Transverse colon (tissue), 4 donors: ENCODE data around the gene MYOF. TPM values are rescaled to one million over a fixed set of nuclear protein-coding genes. Genes with fewer than 3 reads are reported as not detected.
"Not testable (repeated sequence)": the region's sequence is repeated elsewhere in the genome, so short reads cannot be mapped to it uniquely, and the experiment has no call there.

Source experiments
- DNase-seq: peaks from one replicate; pipeline ENCODE4 v3.0.0-alpha.2; 2019
- H3K27ac ChIP-seq, 4 donors: fragments of 200-600 bp; sonication (generic); 2 replicates each; pipeline ENCODE4 v1.5.1; 2016 to 2018; ENCODE audit warnings: inconsistent platforms in 4 of 4
- H3K27me3 ChIP-seq: fragments of 200-600 bp; sonication (generic); 2 replicates; pipeline ENCODE4 v1.5.1; 2017; ENCODE audit warnings: inconsistent platforms
- H3K36me3 ChIP-seq, 4 donors: fragments of 200-600 bp; sonication (generic); 2 replicates each; pipeline ENCODE4 v1.5.1; 2017 to 2019; ENCODE audit warnings: inconsistent platforms in 4 of 4
- H3K4me1 ChIP-seq, 4 donors: fragments of 200-600 bp; sonication (generic); 2 replicates each; pipeline ENCODE4 v1.5.1; 2017 to 2020; ENCODE audit warnings: inconsistent platforms in 4 of 4
- H3K4me3 ChIP-seq, 4 donors: fragments of 200-600 bp; sonication (generic); 1 replicate in 1 of 4; 2 replicates in 3 of 4; pipeline versions ENCODE4 v1.5.1 to v1.6.1; 2017 to 2019; ENCODE audit warnings: inconsistent platforms in 4 of 4
- H3K9me3 ChIP-seq, 2 donors: fragments of 200-600 bp; sonication (generic); 2 replicates each; pipeline ENCODE4 v1.5.1; 2017 to 2019; ENCODE audit warnings: inconsistent platforms in 2 of 2
- EP300 ChIP-seq: sonication (generic); formaldehyde crosslinking; IDR thresholded peaks from one replicate; pipeline ENCODE4 v1.6.1; 2017; ENCODE audit warnings: antibody characterized with exemption, low read depth
- POLR2A ChIP-seq: fragments of 450-650 bp; IDR thresholded peaks from one replicate; pipeline ENCODE4 v1.6.1; 2016; ENCODE audit warnings: antibody characterized with exemption, mild to moderate bottlenecking, moderate library complexity
- POLR2AphosphoS5 ChIP-seq, 3 donors: sonication (generic); formaldehyde crosslinking; IDR thresholded peaks; one replicate each; pipeline ENCODE4 v1.6.1; 2016; ENCODE audit warnings: antibody characterized with exemption in 3 of 3
- WGBS, 2 donors: methylation state at CpG; one replicate each; pipeline ENCODE4 v1.1.5; 2018; ENCODE audit warnings: low coverage in 1 of 2; 5-methylcytosine and 5-hydroxymethylcytosine counted together
- in situ Hi-C, 4 donors: fragments of 200-750 bp; cut with MboI; loops; one replicate each; pipeline versions ENCODE4 v1.15.0 to v1.15.1; 2017; ENCODE audit warnings: low sequenced_read_pairs in 3 of 4, low pct_ligation_motif_present in 1 of 4, low pct_unique_long_range_greater_than_20kb in 1 of 4
- intact Hi-C: fragments of 100-400 bp; cut with DNase I; formaldehyde crosslinking; loops from one replicate; pipeline ENCODE4 v1.15.1; 2023; ENCODE audit warnings: low total_unique reads
- total RNA-seq, 4 donors: library from RNA; depleted of rRNA; stranded (reverse); fragments of >200 nt; gene quantifications; one replicate each; pipeline ENCODE4 v1.1.0, GENCODE V29; 2016
- TF ChIP-seq, protein P1 (sequence below), 5 experiments: fragments of 200-600 bp in 3 of 5; fragments of 450-650 bp in 2 of 5; sonication (generic) in 3 of 5; IDR thresholded peaks; 1 replicate in 2 of 5; 2 replicates in 3 of 5; pipeline ENCODE4 v1.5.1; 2016 to 2017; ENCODE audit warnings: antibody characterized with exemption in 5 of 5, inconsistent platforms in 3 of 5, mild to moderate bottlenecking in 2 of 5, moderate library complexity in 1 of 5

The MYOF gene
- total RNA-seq, 4 donors from 2014 or later, result 18.9 to 57.2 (median 50.2) TPM

DNA sequence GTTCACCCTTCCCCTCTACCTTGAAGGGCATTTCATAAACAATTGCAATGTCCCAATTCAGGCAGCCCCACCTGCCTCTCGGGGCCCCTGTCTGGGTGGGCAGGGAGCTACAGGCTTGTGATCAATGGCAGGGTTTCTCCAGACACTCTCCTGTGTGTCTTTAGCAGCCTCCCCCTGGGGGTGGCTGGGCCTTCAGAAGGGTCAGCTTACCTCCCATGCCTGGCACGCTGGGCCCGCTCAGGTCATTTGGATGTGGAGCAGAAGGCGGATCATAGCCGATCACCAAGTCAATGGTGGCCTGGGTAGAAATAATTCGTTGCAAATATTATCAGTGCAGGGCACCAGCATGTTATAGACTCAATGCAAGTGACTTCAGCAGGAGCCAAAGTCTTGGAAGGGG lies 56.3 kb downstream of the MYOF start:
- WGBS, 2 donors, result 60 to 97% methylated on average over 1 to 6 of the region's 6 CpGs
- H3K9me3 ChIP-seq, result no peaks in the 10 kb centered on the region
- H3K27ac ChIP-seq, result peak overlapping the region in 1 of 4 donors; percentile 33
- no peak for DNase-seq
- intact Hi-C loops (no loop called here), in situ Hi-C loops (no loop called here)
- H3K4me1 ChIP-seq, result peaks cover 7 to 24% (median 16%) of the 10 kb centered on the region in 4 donors
- H3K4me3 ChIP-seq, result no peak overlapping the region
- TF ChIP-seq POLR2A, result no peak
- TF ChIP-seq, protein P1, sequence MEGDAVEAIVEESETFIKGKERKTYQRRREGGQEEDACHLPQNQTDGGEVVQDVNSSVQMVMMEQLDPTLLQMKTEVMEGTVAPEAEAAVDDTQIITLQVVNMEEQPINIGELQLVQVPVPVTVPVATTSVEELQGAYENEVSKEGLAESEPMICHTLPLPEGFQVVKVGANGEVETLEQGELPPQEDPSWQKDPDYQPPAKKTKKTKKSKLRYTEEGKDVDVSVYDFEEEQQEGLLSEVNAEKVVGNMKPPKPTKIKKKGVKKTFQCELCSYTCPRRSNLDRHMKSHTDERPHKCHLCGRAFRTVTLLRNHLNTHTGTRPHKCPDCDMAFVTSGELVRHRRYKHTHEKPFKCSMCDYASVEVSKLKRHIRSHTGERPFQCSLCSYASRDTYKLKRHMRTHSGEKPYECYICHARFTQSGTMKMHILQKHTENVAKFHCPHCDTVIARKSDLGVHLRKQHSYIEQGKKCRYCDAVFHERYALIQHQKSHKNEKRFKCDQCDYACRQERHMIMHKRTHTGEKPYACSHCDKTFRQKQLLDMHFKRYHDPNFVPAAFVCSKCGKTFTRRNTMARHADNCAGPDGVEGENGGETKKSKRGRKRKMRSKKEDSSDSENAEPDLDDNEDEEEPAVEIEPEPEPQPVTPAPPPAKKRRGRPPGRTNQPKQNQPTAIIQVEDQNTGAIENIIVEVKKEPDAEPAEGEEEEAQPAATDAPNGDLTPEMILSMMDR (IDR thresholded peaks at IDR 0.05), result no peak
- TF ChIP-seq POLR2AphosphoS5 (IDR thresholded peaks at IDR 0.05), result no peak
- TF ChIP-seq EP300, result no peak
- no peaks in the 10 kb centered on the region for H3K27me3 ChIP-seq
- H3K36me3 ChIP-seq, result no peaks in the 10 kb centered on the region

DNA sequence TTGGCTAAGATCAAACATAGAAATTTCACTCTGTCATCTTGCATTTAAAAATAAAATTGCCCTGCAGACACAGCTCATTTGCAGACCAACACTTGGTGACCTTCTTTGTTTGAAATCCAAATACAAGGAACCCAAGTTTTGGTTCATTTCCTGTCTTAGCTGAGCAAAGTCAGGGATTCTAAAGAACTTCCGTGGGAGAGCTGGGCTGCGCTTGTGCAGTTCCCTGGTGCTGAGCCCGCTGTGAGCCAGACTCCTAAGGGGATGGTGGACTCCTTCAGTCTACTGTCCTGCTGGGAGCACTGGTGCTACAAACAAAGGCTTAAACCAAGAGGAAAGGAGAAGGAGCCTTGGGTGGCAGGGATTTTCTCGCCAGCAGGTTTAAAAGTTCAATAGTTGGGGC lies 60.0 kb downstream of the MYOF start:
- DNase-seq, result no peak
- H3K4me1 ChIP-seq, result peaks cover 10 to 35% (median 16%) of the 10 kb centered on the region in 4 donors
- H3K36me3 ChIP-seq, result no peaks in the 10 kb centered on the region
- H3K9me3 ChIP-seq, result no peaks in the 10 kb centered on the region
- 53% methylated on average over 4 of the region's 4 CpGs; no CpG with 5 or more reads in 1 of the 2 donors for WGBS, 2 donors
- H3K27me3 ChIP-seq, result no peaks in the 10 kb centered on the region
- intact Hi-C loops (no loop called here), in situ Hi-C loops (no loop called here)
- TF ChIP-seq POLR2AphosphoS5 (IDR thresholded peaks at IDR 0.05) (no peak), EP300 (no peak), POLR2A (no peak)
- TF ChIP-seq, protein P1 (IDR thresholded peaks at IDR 0.05), result no peak
- peak overlapping the region; percentile 31 to 64 (median 58) for H3K27ac ChIP-seq
- H3K4me3 ChIP-seq, result no peak overlapping the region

DNA sequence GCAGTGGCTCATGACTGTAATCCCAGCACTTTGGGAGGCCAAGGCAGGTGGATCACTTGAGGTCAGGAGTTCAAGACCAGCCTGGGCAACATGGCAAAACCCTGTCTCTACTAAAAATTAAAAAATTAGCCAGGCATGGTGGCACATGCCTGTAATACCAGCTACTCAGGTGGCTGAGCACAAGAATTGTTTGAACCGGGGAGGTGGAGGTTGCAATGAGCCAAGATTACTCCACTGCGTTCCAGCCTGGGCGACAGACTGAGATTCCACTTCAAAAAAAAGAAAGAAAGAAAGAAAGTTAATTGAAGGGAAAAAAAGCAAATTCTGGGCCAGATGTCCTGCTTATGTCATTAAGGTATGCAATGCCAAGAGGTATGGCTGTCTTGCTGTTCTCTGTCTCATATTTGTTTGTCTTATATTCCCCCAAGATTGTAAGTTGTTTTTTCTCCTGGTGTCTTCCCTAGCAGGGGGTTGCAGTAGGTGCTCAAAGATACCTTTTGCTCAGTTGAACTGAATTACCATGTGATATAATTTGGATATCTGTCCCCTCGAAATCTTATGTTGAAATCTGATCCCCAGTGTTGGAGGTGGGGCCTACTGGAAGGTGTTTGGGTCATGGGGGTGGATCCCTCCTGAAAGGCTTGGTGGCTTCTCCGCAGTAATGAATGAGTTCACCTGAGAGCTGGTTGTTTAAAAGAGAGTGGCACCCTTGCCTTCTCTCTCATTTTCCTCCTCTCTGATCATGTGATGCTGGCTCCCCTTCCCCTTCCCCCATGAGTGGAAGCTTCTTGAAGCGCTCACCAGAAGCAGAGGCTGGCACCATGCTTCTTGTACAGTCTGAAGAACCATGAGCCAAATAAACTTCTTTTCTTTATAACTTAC lies 60.9 kb downstream of the MYOF start:
- no peak overlapping the region for H3K4me3 ChIP-seq
- in situ Hi-C loops (no loop called here), intact Hi-C loops (no loop called here)
- peak overlapping the region; percentile 31 to 64 (median 58) for H3K27ac ChIP-seq
- H3K27me3 ChIP-seq, result no peaks in the 10 kb centered on the region
- WGBS, 2 donors, result 69 to 76% methylated on average over 4 to 6 of the region's 6 CpGs
- no peak for DNase-seq
- H3K36me3 ChIP-seq, result no peaks in the 10 kb centered on the region
- H3K4me1 ChIP-seq, result peaks cover 10 to 31% (median 14%) of the 10 kb centered on the region in 4 donors
- no peak for TF ChIP-seq POLR2A
- TF ChIP-seq POLR2AphosphoS5 (IDR thresholded peaks at IDR 0.05), result no peak
- no peak for TF ChIP-seq EP300
- TF ChIP-seq, protein P1 (IDR thresholded peaks at IDR 0.05), result no peak
- H3K9me3 ChIP-seq, result no peaks in the 10 kb centered on the region

DNA sequence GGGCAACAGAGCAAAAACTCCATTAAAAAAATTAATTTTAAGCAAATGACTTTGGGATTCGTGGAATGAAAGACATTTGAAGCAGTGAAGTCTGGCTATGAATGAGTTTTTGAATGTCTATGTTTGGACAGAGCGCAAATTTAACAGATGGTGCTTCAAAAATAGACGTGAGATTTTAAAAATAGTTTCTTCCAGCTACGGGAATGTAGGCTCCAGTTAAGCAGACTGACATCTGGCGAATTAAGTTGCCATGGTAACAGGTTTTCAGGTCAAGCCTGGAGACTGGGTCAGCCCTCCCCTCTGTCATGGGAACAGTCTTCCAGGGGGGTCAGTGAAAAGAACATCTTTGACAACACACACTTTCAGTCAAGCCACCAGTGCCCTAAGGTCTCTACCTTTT lies 62.0 kb downstream of the MYOF start:
- H3K27me3 ChIP-seq, result no peaks in the 10 kb centered on the region
- DNase-seq, result no peak
- no peak overlapping the region for H3K4me3 ChIP-seq
- no peak for TF ChIP-seq POLR2A
- TF ChIP-seq, protein P1 (IDR thresholded peaks at IDR 0.05), result no peak
- no peak for TF ChIP-seq EP300
- TF ChIP-seq POLR2AphosphoS5 (IDR thresholded peaks at IDR 0.05), result no peak
- H3K27ac ChIP-seq, result peak overlapping the region; percentile 33 to 64 (median 45)
- H3K36me3 ChIP-seq, result no peaks in the 10 kb centered on the region
- H3K9me3 ChIP-seq, result no peaks in the 10 kb centered on the region
- 64 to 65% methylated on average over 2 to 5 of the region's 5 CpGs for WGBS, 2 donors
- intact Hi-C loops, result no loop called here
- H3K4me1 ChIP-seq, result peaks cover 10 to 31% (median 14%) of the 10 kb centered on the region in 4 donors
- in situ Hi-C loops, result no loop called here

DNA sequence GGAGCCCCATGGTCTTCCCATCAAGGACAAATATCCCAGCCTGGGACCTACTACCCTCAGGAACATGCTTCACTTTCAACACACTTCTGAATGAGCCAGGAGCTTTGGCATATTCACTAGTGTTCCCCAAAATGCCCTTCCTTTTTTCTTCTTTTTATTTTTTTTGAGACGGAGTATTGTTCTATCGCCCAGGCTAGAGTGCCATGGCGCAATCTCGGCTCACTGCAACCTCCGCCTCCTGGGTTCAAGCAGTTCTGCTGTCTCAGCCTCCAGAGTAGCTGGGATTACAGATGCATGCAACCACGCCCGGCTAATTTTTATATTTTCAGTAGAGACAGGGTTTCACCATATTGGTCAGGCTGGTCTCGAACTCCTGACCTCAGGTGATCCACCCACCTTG lies 63.1 kb downstream of the MYOF start:
- H3K9me3 ChIP-seq, in situ Hi-C loops, H3K36me3 ChIP-seq, H3K27ac ChIP-seq, DNase-seq, intact Hi-C loops, H3K27me3 ChIP-seq, H3K4me3 ChIP-seq: not testable (repeated sequence)
- H3K4me1 ChIP-seq, result peaks cover 10 to 31% (median 14%) of the 10 kb centered on the region in 4 donors
- 89 to 92% methylated on average over 5 to 8 of the region's 8 CpGs for WGBS, 2 donors
